HG03139 (cell line): ENCODE results near the gene CREB5.

Source experiments
- ATAC-seq: cut with Tn5 transposase; IDR thresholded peaks from one replicate; pipeline ENCODE4 v1.9.1; 2021; ENCODE audit not compliant: unreplicated experiment

Gene CREB5

DNA sequence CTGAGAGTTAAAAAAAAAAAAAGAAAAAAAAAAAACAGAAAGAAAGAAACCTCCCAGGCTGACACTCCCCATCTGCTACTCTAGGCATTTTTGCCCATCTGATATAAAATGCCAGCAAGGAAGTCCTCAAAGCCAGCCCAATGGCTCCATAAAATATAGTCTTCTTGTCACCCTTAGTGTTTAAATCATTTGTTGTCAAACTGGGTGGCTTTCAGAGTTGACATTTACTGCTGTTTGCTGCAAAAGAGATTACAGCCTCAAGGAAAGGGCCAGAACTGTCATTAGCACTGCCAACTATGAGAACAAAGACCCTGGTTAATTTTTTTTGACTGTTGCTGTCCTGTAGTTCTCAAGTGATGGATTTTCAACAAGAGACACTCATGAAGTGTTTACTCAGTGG, 459.3 kb downstream of the CREB5 start:
- no peak for ATAC-seq

DNA sequence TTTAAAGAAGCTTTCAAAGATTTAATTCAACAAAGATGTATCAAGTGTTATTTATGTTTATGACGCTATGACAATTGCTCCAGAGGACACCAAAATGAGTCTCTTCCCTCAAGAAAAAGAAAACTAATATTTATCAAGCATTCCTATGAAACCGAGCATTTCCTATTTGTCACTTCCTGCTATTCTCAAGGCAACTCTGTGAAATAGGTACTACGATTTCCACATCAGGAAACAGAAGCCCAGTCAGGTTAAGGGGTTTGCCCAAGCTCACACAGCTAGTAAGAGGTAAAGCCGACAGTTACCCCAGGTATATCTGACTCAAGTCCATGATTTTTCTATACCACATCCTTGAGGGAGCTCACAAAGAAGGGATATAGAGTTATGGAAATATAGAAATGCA, 459.9 kb downstream of the CREB5 start:
- ATAC-seq, result no peak

DNA sequence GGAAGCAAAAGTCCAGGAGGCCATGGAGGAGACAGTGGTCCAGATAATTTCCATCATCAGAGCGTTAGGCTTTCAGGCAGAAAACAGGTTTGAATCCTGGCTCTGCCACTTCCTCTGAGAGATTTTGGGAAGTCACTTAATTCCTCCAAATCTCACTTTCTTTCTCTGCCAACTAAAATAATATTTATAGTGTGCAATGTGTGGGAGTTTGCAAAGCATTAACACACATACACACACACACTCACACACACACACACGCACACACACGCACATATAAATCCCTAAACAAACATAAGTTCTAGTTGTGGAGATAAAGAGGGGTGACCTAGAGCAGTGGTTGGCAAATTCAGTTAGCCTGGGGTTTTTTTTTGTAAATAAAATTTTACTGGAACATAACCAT, 461.0 kb downstream of the CREB5 start:
- ATAC-seq, result no peak

DNA sequence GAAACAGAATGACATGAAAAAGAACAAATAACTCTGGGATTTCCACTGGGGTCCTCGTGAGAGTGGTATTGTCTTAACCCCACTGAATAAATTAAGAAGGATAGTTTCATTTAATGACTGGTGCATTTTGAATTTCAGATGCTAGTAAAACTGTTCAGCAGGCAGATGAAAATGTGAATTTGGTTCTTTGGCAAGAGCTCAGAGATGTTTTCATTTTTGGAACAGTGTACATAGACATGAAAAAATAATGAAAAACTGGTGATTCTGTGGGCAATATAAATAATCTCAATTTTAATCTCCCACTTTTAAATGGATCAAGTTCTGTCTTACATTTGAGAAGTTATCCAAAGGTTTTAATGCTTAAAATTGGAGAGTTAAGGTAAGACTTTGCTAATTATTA, 461.7 kb downstream of the CREB5 start:
- ATAC-seq, result no peak
